K562 (cell line): ENCODE results near the gene ANO10. TPM values are rescaled to one million over a fixed set of nuclear protein-coding genes. Genes with fewer than 3 reads are reported as not detected.

Experiments used
- ATAC-seq: fragments of 200-7000 bp; cut with Tn5 transposase; 3 replicates; pipeline ENCODE4 v1.9.1; 2020; ENCODE audit warnings: moderate library complexity
- BruUV-seq: library from RNA; stranded (reverse); fragments of 400-500 nt; replicated peaks from 2 replicates; lab custom pipeline; 2021; lab: Mats Ljungman, UMichigan
- CTCF ChIA-PET: fragments of 300-600 bp; formaldehyde crosslinking; extraction: SDS; loops from one replicate; lab custom pipeline; 2021; ENCODE audit warnings: low intra/inter-chr PET ratio; lab: Yijun Ruan, JAX
- POLR2A ChIA-PET: fragments of 300-600, 350-650 bp; sonication (Branson Sonifier 250); formaldehyde crosslinking; extraction: SDS; loops from one replicate; lab custom pipeline; 2021; ENCODE audit warnings: antibody characterized with exemption, inconsistent platforms; lab: Yijun Ruan, JAX
- DNase-seq, 4 experiments: peaks; one replicate each; pipeline versions ENCODE4 v3.0.0 to v3.0.0-alpha.2; 2011 to 2018; ENCODE audit warnings: low spot score in 3 of 4, mixed read lengths in 3 of 4; ENCODE audit errors: extremely low read depth in 1 of 4
- FAIRE-seq: peaks from 2 replicates; lab custom pipeline; 2011; peaks lifted over from hg19 to GRCh38; lab: Jason Lieb, UNC
- H2AFZ ChIP-seq: 2 replicates; pipeline ENCODE4 v1.6.0; 2011; ENCODE audit warnings: low read depth, low read length, control low read depth, inconsistent platforms
- H3K27ac ChIP-seq: fragments of 200-600 bp; 3 replicates; pipeline ENCODE4 v1.8.0; 2011; ENCODE audit warnings: low read depth, mild to moderate bottlenecking, control low read depth, inconsistent platforms, low read length, moderate library complexity, mixed read lengths; ENCODE audit errors: extremely low read depth
- H3K27me3 ChIP-seq, 2 experiments: fragments of 300-600 bp in 1 of 2; 2 replicates in 1 of 2; 3 replicates in 1 of 2; pipeline versions ENCODE4 v1.6.0 to v1.8.0; 2011; ENCODE audit warnings: inconsistent platforms in 2 of 2, low read length in 2 of 2, mild to moderate bottlenecking in 1 of 2, mixed read lengths in 1 of 2, moderate library complexity in 1 of 2; ENCODE audit not compliant: control insufficient read depth in 2 of 2, insufficient read depth in 2 of 2
- H3K36me3 ChIP-seq: fragments of 300-600 bp; 3 replicates; pipeline ENCODE4 v1.8.0; 2011; ENCODE audit warnings: mild to moderate bottlenecking, low read length, inconsistent platforms; ENCODE audit not compliant: control insufficient read depth, insufficient read depth
- H3K4me1 ChIP-seq, 2 experiments: fragments of 200-600 bp in 1 of 2; replicated peaks in 1 of 2; 2 replicates in 1 of 2; 3 replicates in 1 of 2; pipeline versions ENCODE4 v1.5.1 to v1.8.0; 2011; ENCODE audit warnings: inconsistent platforms in 2 of 2, low read length in 2 of 2, mild to moderate bottlenecking in 1 of 2, mixed read lengths in 1 of 2, moderate library complexity in 1 of 2; ENCODE audit not compliant: control insufficient read depth in 2 of 2, insufficient read depth in 2 of 2
- H3K4me2 ChIP-seq: 2 replicates; pipeline ENCODE4 v1.6.1; 2011; ENCODE audit warnings: low read length, control low read depth, inconsistent platforms, mixed read lengths; ENCODE audit not compliant: insufficient read depth
- H3K4me3 ChIP-seq: fragments of 200-600 bp; sonication (generic), shearing (Covaris generic); 2 replicates; pipeline ENCODE4 v1.5.1; 2016; ENCODE audit warnings: control low read depth, inconsistent platforms
- H3K79me2 ChIP-seq: fragments of 200-600 bp; 3 replicates; pipeline ENCODE4 v1.8.0; 2011; ENCODE audit warnings: low read length, inconsistent platforms; ENCODE audit not compliant: control insufficient read depth, insufficient read depth
- H3K9ac ChIP-seq, 2 experiments: 2 replicates each; pipeline versions ENCODE4 v1.6.0 to v1.6.1; 2011; ENCODE audit warnings: low read depth in 2 of 2, low read length in 2 of 2, control low read depth in 1 of 2, inconsistent platforms in 1 of 2, mild to moderate bottlenecking in 1 of 2, mixed read lengths in 1 of 2; ENCODE audit not compliant: insufficient read depth in 1 of 2
- H3K9me1 ChIP-seq: one replicate; pipeline ENCODE4 v1.6.0; 2011; ENCODE audit warnings: inconsistent platforms, mild to moderate bottlenecking, low read length, moderate library complexity; ENCODE audit not compliant: control insufficient read depth, insufficient read depth
- H3K9me3 ChIP-seq: replicated peaks from 2 replicates; pipeline ENCODE4 v1.5.1; 2011; ENCODE audit warnings: low read depth, low read length, inconsistent platforms; ENCODE audit not compliant: control insufficient read depth, insufficient read depth
- H4K20me1 ChIP-seq: replicated peaks from 2 replicates; pipeline ENCODE4 v1.6.1; 2011; ENCODE audit warnings: low read length, inconsistent platforms, mixed read lengths; ENCODE audit not compliant: control insufficient read depth, insufficient read depth
- FOXP4 ChIP-seq: sonication (generic); formaldehyde crosslinking; IDR thresholded peaks from 2 replicates; pipeline ENCODE4 v1.8.0; 2022; ENCODE audit warnings: mild to moderate bottlenecking, missing genetic modification reagents, borderline replicate concordance
- GATAD2A ChIP-seq: fragments of 450-650 bp; IDR thresholded peaks from 2 replicates; pipeline ENCODE4 v1.6.1; 2017
- RB1 ChIP-seq: fragments of 450-650 bp; IDR thresholded peaks from 2 replicates; pipeline ENCODE4 v1.6.1; 2017; ENCODE audit warnings: low read depth, mild to moderate bottlenecking
- TBL1XR1 ChIP-seq, 2 experiments: IDR thresholded peaks; 2 replicates each; pipeline ENCODE4 v1.6.1; 2012; ENCODE audit warnings: improper control_type of control experiment in 2 of 2, low read length in 2 of 2, mild to moderate bottlenecking in 1 of 2
- XRCC5 ChIP-seq: fragments of 200-400 bp; formaldehyde crosslinking; IDR thresholded peaks from 2 replicates; pipeline ENCODE4 v1.6.1; 2017; ENCODE audit warnings: low read depth, mild to moderate bottlenecking, low read length
- ZBTB40 ChIP-seq, 2 experiments: fragments of 450-650 bp in 1 of 2; sonication (generic) in 1 of 2; formaldehyde crosslinking in 1 of 2; IDR thresholded peaks; 2 replicates each; pipeline versions ENCODE4 v1.7.1 to v1.9.0; 2016 to 2022; ENCODE audit warnings: inconsistent platforms in 1 of 2, mild to moderate bottlenecking in 1 of 2, missing genetic modification reagents in 1 of 2
- ZNF274 ChIP-seq: IDR thresholded peaks from 2 replicates; pipeline ENCODE4 v1.6.1; 2011; ENCODE audit warnings: low read depth, mild to moderate bottlenecking, low read length, moderate library complexity, borderline replicate concordance
- ZNF655 ChIP-seq: fragments of 250-450 bp; sonication (Bioruptor Pico); IDR thresholded peaks from 2 replicates; pipeline ENCODE4 v1.5.0; 2021
- ZNF785 ChIP-seq: fragments of 250-450 bp; sonication (Bioruptor Pico); IDR thresholded peaks from 2 replicates; pipeline ENCODE4 v1.4.0; 2020; ENCODE audit warnings: mild to moderate bottlenecking
- WGBS: fragments of 100-300 bp; shearing (Covaris generic); methylation state at CpG from one replicate; pipeline ENCODE4 v1.1.6; 2016; ENCODE audit warnings: low coverage, mixed read lengths; ENCODE audit not compliant: insufficient coverage; ENCODE audit errors: missing lambda C conversion rate; 5-methylcytosine and 5-hydroxymethylcytosine counted together
- in situ Hi-C: fragments of 300-500 bp; cut with MboI; formaldehyde crosslinking; loops from 4 replicates; pipeline ENCODE4 v1.15.0; 2018; ENCODE audit warnings: inconsistent platforms, mixed read lengths
- intact Hi-C: fragments of 100-400 bp; cut with micrococcal nuclease; formaldehyde crosslinking; loops from 2 replicates; pipeline ENCODE4 v1.14.2; 2022
- polyA plus RNA-seq, 8 experiments: library from polyadenylated mRNA; depleted of rRNA in 4 of 8; stranded (reverse) in 5 of 8; unstranded in 3 of 8; fragments of >200 nt; fragmentation: Nextera tagmentation in 2 of 8; fragmentation: Illumina TruSeq in 1 of 8; extraction: Ambion mirVana in 2 of 8; extraction: Trizol in 1 of 8; gene quantifications; 2 replicates each; pipeline versions ENCODE4 v1.2.1 to v1.2.3, GENCODE V29; 2011 to 2014; ENCODE audit warnings: inconsistent platforms in 1 of 8, missing spikeins in 1 of 8
- total RNA-seq, 7 experiments: library from RNA; depleted of rRNA in 6 of 7; stranded (reverse); fragments of >200 nt in 6 of 7; fragmentation: Illumina TruSeq in 2 of 7; extraction: Trizol in 2 of 7; gene quantifications; 2 replicates each; pipeline versions ENCODE4 v1.2.1 to v1.2.3, GENCODE V29; 2011 to 2021; ENCODE audit warnings: low replicate concordance in 1 of 7

Gene ANO10
- total and polyA plus RNA-seq, 9 of the 15 experiments (the other 6 are each of a cell fraction or from before 2014, with no cell fraction given): 6.4 to 46.0 (median 32.3) TPM

GRCh38 chr3:43618142-43618541 is 3.7 kb downstream of the ANO10 start:
- WGBS: 67% methylated on average over 1 of the region's 1 CpG
- no peak overlapping the region; a peak in 1 of 4 replicates for H3K9ac ChIP-seq
- H3K4me1 ChIP-seq: peaks cover 17 to 25% of the 10 kb centered on the region in 2 experiments
- peaks cover 12% of the 10 kb centered on the region; the same call in 1 of the 3 replicates for H3K36me3 ChIP-seq
- FAIRE-seq (no peak), ATAC-seq (no peak), DNase-seq (no peak)
- H3K27ac ChIP-seq: no peak overlapping the region
- ChIA-PET CTCF (no interaction called here), POLR2A (interaction anchor here (0.9 kb wide), 1 partner anchor 42 kb away, joined by 3 read pairs; no protein-coding TSS in a partner anchor)
- H3K9me3 ChIP-seq: no peaks in the 10 kb centered on the region
- H3K79me2 ChIP-seq: peaks cover 59% of the 10 kb centered on the region
- in situ Hi-C loops: no loop called here
- H4K20me1 ChIP-seq: no peaks in the 10 kb centered on the region
- H3K4me3 ChIP-seq: no peak overlapping the region
- no peak overlapping the region for H2AFZ ChIP-seq
- no peaks in the 10 kb centered on the region for H3K27me3 ChIP-seq
- H3K9me1 ChIP-seq: no peaks in the 10 kb centered on the region
- intact Hi-C loops: no loop called here
- no peak overlapping the region for H3K4me2 ChIP-seq
- no TSS peak for BruUV-seq
- TF ChIP-seq FOXP4 (CRISPR knock-in tag) (no peak), ZNF274 (no peak), ZBTB40 (IDR thresholded peaks at IDR 0.05) (no peak), ZBTB40 (CRISPR knock-in tag; IDR thresholded peaks at IDR 0.05) (no peak), XRCC5 (no peak), ZNF655 (CRISPR knock-in tag) (no peak), GATAD2A (no peak), TBL1XR1 (IDR thresholded peaks at IDR 0.05; ENCODE audit: low read length in 2 of 2) (no peak), RB1 (no peak), ZNF785 (no peak)
